HG02623 (cell line): ENCODE data around the gene TNNI3K.

Experiments used
- ATAC-seq: cut with Tn5 transposase; IDR thresholded peaks from one replicate; pipeline ENCODE4 v1.9.1; 2021; ENCODE audit warnings: moderate library complexity; ENCODE audit not compliant: unreplicated experiment

Gene TNNI3K

DNA sequence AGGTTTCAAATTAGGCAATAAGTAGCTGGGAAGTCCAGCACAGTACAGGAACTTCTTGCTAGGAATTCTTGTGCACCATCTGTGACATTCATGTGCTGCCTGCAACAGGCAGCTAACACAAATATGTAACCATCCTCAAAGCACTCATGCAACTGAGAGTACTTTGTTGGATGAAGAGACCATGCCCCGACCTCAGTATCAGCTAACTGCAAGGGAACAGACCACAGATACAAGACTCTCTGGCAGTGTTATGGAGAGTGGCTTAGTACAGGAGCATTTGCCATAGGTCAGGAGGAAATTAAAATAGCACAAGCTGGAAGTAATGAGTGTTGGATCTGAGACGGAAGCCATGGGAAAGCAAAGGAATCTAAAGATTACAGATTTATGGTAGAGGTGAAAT, 153.7 kb downstream of the TNNI3K start:
- ATAC-seq = no peak

DNA sequence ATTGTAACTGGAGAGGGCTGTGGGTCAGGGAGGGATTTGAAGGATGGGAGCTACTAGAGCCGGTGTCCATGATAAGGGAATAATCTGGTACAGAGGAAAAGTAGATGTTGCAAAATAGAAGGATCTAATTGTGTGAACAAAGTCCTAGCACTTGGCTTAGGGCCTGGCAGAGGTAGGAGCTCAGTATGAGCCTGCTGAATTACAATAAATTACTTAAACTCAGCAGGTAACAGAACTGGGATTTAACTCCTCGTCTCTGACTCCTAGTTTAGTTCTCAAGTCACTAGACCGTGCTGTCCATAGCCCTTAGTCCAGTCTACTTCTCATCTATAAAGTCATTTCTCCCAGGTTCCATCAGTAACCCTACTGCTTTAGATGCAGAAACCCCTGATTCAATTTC, 157.0 kb downstream of the TNNI3K start:
- ATAC-seq = no peak

DNA sequence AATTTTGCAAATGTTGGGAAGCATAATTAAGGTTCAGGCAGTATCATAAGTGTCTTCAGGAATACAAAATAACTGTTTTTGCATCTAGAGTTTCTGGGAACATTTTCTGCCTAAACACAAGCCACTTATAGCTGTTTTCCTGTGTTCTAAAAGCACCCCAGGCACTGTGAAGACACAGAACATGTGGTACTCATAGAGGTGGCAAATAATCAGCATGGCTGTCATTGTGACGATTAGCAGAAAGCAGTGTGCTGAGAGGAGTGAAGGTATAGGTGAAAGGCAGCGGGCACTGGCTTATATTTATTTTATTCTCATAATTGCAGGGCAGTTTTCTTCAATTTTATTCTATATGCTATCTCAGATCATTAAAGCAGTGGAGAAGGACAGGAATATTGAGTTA, 157.7 kb downstream of the TNNI3K start:
- no peak for ATAC-seq

DNA sequence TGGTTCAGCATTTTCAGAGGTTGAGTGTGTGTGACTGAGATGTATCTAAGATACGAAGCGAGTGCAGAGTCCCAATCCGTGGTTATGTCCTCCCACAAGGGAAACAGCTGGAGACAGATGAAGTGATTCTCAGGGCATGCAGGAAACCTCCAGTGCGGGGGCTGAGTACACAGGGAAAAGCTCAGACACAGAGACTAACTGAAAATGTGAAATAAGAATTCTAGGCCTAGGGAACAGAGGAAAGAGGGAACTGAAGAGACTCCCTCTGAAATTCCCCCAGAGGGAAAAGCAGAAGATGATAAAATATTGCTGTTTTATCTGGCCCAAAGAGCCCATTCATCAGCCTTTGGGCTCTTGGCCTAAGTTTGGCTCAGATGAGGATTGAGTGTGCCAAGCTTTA, 160.4 kb downstream of the TNNI3K start:
- ATAC-seq = no peak

DNA sequence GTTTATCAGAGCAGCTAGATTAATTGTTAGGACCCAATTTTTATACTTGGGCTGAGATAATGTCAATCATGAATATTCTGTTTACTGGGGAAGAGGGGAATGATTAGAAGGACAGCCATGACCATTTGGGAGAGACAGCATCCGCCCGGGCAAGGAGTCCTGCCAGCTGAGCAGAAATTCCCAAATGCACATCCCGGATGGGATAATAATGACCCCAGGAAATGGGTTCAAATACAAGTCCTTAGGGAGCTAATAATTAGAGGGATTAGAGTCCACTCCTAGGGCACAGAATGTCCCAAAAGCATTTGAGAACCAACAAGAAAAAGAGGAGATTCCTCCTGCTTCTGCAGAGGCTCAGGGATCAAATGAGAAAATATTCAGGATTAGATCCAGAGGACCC, 161.3 kb downstream of the TNNI3K start:
- no peak for ATAC-seq

DNA sequence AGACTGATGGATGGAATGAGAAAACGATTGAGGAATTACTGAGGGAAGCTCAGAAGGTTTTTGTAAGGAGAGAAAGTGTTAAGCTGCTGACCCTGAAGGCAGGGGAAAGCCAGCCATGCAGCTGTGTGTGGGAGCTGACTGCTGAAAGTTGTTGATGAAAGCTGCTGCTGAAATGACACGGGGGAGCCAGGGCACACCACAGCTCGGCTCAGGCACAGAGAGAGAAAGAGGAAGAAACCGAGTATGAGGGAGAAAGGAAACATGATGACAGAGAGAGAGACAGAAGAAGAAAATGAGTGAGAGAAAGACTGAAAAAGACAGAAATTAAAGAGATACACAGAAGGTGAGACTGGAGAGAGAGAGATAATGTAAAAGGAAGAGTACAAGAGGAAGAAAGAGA, 161.7 kb downstream of the TNNI3K start:
- peak; percentile 51 for ATAC-seq

DNA sequence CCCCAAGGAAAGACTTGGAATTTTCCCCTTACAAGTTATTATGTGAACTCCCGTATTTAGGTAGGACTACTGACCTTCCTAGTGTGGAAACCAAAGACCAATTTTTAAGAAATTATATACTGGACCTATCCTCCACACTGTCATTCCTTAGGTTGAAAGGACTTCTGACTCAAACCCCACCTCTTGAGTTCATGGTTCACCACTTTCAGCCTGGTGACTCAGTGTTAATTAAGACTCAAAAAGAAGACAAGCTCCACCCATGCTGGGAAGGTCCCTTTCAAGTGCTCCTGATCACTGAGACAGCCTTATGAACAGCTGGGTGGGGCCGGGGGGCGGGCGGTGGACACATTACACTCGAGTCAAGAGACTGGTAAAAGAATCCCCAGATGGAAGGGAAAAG, 164.1 kb downstream of the TNNI3K start:
- peak; percentile 65 for ATAC-seq

DNA sequence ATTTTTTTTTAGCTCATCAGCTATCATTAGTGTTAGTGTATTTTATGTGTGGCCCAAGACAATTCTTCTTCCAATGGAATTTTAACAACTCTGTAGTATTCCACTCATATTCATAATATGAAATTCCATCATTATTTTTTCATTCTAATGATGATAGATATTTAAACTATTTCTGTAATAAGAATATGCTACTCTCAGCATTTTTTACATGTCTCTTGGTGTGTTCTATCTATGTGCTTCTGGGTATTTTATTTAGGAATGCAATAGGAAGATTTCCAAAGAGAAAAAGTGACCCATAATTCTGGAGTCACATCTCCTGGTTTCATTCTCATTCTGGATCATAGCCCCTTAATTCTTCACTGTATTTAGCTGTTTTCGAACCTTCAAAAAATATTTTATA, 167.7 kb downstream of the TNNI3K start:
- ATAC-seq = no peak

DNA sequence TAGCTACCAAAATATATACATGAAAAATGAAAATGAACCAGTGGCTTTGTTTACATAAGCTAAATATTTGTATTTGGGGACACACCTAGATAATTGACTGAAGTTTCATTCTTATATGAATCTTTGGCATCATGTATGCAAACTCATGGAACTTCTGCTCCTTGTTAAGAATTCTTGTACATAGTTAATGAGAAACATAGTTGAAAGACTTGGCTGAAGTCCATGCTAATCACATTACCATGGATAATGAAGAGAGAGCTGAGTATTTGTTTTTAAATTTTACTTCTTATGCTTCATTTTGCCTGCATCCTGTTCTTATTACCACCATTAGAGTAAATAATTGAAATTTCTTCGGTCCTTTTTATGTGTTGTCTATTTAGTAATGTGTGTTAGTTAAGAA, 168.4 kb downstream of the TNNI3K start:
- no peak for ATAC-seq

DNA sequence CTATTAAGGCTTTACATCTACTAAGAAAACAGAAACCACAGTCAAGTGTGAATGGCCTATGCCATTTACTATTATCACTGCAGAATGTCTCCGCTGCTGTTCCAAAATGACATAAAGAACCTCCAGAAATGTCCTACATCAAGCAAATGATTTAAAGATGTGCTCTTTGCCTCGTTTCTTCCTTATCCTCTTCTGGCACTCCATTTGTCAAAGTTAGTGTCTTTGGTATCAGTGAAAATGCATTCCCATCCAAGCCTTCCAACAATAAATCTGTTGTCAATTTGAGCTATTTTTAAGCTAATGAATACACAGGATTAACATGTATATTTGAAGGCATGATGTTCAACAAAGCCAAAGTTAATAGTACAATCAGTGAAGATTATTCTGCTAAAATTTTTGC, 171.6 kb downstream of the TNNI3K start:
- ATAC-seq = no peak

DNA sequence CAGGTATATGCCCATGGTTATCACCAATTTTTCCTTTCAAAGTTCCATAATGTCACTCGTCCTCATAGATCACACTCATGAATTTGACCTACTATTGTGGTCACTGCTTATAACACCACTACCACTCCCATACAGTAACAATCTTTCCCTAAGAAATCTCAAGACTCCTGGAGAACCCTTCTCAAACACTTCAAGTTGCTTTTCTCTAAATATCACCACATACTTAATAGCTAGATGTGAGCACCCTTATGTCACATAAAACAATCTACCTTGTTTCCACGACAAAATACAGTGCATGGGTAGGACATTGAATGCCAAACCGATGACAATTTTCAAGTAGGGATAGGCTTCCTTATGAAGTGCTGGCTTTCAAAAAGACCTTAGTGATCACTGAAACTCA, 172.7 kb downstream of the TNNI3K start:
- no peak for ATAC-seq

DNA sequence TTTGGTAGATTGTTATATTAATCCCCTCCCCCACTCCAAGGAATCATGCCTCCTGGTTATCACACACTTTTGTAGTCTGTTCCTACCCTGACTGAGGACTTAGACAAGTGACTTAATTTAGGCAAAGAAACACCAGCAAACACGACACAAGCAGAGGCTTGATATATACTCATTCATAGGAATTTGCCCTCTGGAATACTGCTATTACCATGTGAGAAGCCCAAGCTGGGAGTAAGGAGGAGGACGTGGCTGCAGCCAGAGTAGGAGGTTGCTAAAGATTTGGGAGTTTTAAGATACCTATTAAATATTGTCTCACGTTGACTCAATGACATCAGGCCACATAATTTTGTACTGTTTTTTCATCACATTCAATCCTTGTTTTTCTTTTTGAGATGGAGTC, 177.1 kb downstream of the TNNI3K start:
- no peak for ATAC-seq

DNA sequence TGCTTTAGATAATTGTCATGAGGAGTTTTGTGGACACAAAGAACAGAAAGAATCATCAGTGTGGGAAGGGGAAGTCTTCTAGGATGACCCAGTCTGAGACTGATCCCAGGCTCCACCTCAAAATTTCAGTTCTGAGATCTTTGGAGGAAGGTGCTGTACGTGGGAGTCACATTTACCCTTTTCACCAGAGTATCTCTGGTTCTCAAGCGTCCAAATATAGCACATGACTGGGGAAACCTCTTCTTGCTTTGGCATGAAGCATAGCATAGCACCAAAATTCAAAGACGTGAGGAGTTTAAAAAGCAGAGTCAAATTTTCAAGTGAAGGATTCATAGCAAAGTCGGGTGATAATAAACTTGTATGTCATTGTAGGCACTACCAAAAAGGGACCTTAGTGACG, 180.7 kb downstream of the TNNI3K start:
- no peak for ATAC-seq

DNA sequence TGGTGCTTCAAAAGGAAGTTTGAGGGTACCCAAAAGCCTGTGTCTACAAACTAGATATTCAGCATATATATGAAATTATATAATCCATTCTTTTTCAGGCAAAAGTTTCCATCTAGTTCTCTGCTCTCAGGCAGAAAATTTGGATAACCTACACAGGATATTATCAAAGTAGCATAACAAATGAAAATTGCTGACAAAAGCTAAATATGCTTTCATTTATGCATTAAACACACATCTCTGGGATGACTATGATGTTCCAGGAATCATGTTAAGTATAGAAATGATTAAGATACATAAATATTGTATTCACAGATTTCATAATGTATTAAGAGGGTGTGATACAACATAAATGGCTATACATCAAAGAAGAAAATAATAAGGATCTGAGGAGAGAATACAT, 184.4 kb downstream of the TNNI3K start:
- ATAC-seq = no peak

DNA sequence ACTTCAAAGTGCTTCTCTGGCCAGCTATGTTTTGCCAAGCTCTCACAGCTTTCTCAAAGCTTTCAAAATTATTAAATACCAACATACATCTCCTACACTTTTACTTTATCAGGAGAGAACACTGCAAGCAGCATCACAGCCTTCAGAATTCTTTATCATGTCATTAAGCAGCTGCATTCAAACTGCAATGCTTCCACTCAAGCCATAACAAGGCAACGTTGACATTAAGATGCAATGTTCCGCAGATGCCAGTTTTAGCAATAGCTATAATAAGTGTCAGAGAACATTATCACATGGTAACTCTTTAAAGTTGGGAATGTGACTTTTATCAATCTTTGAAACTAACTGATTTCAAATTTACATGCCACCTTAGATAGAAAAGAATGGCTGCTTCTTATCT, 185.3 kb downstream of the TNNI3K start:
- no peak for ATAC-seq

DNA sequence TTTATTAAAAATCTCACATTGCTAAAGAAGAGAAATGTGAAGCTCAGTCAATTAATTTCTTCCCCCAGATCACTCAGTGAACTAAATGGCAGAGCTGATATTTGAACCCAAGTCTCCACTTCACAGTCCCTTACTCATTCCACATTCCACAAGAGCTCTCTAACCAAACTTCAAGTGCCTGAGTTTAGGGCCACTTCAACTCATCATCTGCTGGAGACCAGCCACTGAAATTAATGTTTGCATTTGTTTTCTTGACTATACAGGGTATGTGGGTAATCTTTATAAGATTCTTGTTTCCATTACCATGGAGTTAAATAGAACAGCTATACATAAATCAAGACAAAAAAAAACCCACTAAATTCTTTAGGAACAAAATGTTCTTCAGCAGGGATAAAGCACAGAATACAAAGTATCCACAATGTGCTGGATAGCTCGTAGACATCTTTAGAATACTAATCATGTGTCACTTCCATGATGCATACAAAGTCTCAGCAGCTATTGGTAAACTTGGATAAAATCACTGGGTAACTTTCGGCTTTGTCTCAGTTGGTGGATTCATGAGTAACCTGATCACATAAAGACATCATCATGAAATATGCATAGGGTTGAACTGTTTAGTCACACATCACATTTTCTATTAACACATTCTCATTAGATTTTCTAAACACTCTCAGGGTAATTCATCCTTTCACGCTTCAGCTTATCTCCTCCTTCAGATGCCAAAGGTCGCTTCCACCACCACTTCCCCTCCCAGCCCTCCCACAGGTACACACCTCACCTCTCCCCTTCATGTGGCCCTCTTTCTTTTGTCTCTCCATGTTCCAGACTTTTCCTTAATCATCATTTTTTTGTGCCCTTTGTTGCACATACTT, 187.5 kb downstream of the TNNI3K start:
- no peak for ATAC-seq

DNA sequence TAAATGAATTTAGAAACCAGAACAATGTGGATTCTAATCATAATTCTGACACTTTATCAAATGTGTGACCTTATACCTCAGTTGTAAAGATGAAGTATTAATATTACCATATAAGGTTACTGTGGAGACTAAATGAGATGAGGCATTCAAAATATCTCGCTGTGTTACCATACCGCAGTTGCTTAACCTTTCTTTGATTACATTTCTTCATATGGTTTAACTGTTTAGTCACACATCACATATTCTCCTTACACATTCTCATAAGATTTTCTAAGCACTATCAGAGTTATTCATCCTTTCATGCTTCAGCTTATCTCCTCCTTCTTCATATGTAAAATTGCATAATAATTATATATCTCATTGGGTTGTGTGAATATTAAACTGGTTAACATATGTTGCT, 188.3 kb downstream of the TNNI3K start:
- ATAC-seq = no peak

DNA sequence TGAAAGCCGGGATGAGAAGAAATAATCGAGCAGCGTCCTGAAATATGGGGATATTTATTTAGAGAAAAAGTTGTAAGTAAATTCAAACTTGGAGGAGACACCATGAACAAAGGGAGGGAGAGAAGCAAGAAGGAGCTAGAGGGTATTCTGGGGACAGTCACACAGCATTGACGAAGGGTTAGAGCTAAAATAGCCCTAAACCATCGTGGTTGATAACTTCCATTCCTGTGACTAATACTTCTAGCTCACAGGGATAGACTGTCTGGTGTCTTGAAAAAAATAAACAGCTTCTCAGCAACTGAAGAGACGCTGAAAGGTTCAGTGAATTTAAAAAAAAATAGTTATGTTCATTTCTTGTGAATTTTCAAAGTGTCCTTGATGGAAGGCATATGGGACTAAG, 190.5 kb downstream of the TNNI3K start:
- no peak for ATAC-seq

DNA sequence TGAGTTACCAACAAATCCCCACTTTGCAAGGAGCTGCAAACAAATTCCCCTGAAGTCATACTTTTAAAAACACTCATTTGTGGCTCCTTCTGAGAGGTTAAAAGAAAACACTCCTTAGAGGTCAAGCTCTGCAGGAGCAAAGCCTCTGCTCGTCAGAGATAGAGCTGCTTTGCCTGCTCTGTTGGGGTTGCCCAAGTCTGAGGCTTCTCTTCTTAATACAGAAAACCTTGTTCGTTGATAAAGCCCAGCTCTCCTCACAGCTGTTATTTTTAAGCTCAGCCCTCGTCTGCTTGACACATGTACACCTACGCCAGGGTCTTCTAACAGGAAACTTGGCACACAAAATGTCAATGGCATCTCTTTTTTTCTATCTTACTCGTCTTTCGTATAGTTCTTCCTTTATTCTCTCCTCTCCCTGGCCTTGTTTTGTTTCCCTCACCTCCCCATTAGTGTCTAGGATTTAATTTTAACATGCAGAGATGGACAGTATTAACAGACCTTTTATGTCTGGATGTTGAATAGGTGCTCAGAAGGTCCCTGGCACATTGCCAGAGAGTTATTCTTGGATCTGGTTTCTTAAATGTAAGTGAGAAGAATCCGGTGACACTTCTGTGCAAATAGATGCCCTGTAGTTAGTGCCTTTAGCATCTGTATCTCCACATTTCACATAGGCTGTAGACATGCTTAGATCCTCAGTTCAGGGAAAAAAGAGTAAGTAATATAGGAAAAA, 191.2 kb downstream of the TNNI3K start:
- ATAC-seq = no peak

DNA sequence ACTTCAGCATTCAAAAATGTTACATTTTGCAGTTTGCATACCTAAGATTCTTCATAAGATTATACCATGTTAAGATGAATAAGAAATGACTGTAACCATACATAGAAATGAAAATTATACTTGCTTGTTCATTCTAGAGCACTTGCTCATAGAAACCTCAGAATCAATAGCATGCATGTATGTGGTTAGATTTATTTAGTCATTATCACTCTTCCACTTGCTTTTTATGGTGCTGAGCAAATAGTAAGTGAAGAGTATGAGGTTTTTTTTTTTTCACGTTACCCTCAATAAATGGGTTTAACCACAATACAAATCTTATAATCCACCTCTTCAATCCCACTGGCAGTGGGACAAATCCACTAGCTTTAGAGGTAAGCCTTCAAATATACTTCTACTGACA, 192.5 kb downstream of the TNNI3K start:
- ATAC-seq = no peak

DNA sequence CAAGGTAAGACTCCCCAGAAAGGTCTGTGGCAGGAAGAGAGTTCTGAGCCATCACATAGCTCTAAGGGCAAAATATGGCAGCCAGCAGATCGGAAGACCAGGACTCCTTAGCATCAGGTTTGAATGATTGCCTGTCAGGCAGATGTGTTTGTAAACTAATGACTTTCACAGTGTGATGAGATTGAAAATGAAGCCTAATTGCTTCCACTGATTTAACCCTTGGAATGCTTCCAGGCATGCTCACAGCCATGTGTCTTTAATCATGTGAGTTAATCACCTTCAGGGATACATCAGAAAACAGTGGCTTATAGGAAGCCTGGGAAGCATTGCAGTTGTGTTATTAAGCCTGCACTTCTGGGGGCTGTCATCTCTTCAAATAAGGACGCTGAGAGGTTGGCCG, 194.4 kb downstream of the TNNI3K start:
- no peak for ATAC-seq

DNA sequence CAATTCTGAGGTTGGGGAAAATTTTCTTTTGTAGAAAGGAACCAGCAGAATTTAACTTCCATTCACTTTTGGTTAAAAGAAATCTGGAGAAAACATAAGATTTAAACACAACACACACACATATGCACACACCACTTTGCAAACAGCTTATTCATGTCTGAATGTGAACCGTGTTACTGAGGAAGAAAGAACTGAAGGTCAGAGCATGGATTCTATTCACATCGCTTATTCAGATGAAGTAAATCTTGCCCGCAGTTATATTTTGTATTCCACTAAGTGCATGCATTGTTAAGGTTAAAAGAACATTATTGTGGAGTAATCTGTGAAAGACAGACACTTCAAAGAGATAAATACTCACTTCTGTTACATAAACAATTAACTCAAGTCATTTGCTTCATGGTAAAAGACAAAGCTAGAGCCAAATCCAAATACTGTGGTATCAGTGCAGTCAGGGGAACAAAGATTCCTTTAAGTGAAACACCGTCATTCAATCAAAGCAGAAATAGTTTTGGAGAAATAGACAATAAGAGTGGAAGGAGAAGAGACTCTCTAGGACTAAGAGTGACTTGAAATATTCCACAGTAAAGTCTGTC, 195.3 kb downstream of the TNNI3K start:
- no peak for ATAC-seq
